Tibial nerve (tissue), 3 donors: ENCODE results near the gene WFS1.

Experiments used
- POLR2A ChIP-seq, 2 donors: fragments of 450-650 bp; IDR thresholded peaks; one replicate each; pipeline ENCODE4 v1.6.1; 2017; ENCODE audit warnings: antibody characterized with exemption in 2 of 2, mild to moderate bottlenecking in 2 of 2, moderate library complexity in 2 of 2
- TF ChIP-seq, protein P1 (sequence below), 5 experiments: fragments of 200-600 bp in 3 of 5; fragments of 450-650 bp in 2 of 5; sonication (generic) in 3 of 5; IDR thresholded peaks; one replicate each; pipeline ENCODE4 v1.5.1; 2016 to 2019; ENCODE audit warnings: antibody characterized with exemption in 5 of 5, mild to moderate bottlenecking in 3 of 5, moderate library complexity in 2 of 5

DNA sequence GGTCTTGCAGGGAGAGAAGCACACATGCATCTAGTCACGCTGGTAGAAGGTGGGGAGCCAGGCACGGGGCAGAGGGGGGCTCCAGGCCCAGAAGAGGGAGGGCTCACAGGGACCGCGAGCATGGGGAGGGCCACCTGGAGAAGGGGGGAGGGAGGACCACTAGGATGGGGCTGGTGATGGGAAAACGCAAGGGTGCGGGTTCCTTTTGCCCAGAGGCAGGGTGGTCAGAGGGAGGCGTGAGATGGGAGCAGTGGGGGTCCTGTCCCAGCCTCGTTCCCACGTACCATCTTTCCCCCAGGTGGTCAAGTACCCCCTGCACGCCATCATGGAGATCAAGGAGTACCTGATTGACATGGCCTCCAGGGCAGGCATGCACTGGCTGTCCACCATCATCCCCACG is 30.7 kb downstream of the WFS1 start:
- TF ChIP-seq, protein P1, sequence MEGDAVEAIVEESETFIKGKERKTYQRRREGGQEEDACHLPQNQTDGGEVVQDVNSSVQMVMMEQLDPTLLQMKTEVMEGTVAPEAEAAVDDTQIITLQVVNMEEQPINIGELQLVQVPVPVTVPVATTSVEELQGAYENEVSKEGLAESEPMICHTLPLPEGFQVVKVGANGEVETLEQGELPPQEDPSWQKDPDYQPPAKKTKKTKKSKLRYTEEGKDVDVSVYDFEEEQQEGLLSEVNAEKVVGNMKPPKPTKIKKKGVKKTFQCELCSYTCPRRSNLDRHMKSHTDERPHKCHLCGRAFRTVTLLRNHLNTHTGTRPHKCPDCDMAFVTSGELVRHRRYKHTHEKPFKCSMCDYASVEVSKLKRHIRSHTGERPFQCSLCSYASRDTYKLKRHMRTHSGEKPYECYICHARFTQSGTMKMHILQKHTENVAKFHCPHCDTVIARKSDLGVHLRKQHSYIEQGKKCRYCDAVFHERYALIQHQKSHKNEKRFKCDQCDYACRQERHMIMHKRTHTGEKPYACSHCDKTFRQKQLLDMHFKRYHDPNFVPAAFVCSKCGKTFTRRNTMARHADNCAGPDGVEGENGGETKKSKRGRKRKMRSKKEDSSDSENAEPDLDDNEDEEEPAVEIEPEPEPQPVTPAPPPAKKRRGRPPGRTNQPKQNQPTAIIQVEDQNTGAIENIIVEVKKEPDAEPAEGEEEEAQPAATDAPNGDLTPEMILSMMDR (IDR thresholded peaks at IDR 0.05): no peak
- no peak for TF ChIP-seq POLR2A (IDR thresholded peaks at IDR 0.05)
